ENCODE measurements around the gene AGBL4.
"Not testable (repeated sequence)": the region's sequence is repeated elsewhere in the genome, so short reads cannot be mapped to it uniquely, and the experiment has no call there.

- TF ChIP-seq EZH2 (IDR thresholded peaks at IDR 0.05; ENCODE audit: insufficient read depth, poor library complexity, severe bottlenecking); EZH2phosphoT487 (IDR thresholded peaks at IDR 0.05; ENCODE audit: insufficient read depth, low read depth): not testable (repeated sequence)
Observed at GRCh38 chr1:49738118-49738517, 285.6 kb downstream of the AGBL4 start.

Measured in GM23248 (cell line).